ENCODE measurements around the gene TBC1D22A. TPM values are rescaled to one million over a fixed set of nuclear protein-coding genes. Genes with fewer than 3 reads are reported as not detected.

Gene TBC1D22A
- total RNA-seq, 3 donors from 2014 or later = 35.6 to 51.9 (median 41.8) TPM

GRCh38 chr22:46834021-46834737, 71.7 kb downstream of the TBC1D22A start:
- H3K9me3 ChIP-seq = peaks cover 10% of the 10 kb centered on the region
- H3K4me3 ChIP-seq = no peak overlapping the region
- no peak for TF ChIP-seq CTCF (IDR thresholded peaks at IDR 0.05)
- no peaks in the 10 kb centered on the region for H3K4me1 ChIP-seq (ENCODE audit: low read depth)
- DNase-seq = no peak
- no peak for ATAC-seq
- intact Hi-C loops (cut with DNase I, micrococcal nuclease) = no loop called here
- no peaks in the 10 kb centered on the region for H3K36me3 ChIP-seq (ENCODE audit: low read depth)

- no peak for TF ChIP-seq CTCF (IDR thresholded peaks at IDR 0.05)
- H3K9me3 ChIP-seq = peaks cover 10% of the 10 kb centered on the region
- DNase-seq = no peak
- intact Hi-C loops (cut with DNase I, micrococcal nuclease) = no loop called here
- no peak for ATAC-seq
- no peaks in the 10 kb centered on the region for H3K4me1 ChIP-seq (ENCODE audit: low read depth)
- no peaks in the 10 kb centered on the region for H3K36me3 ChIP-seq (ENCODE audit: low read depth)
- H3K4me3 ChIP-seq = no peak overlapping the region
These were observed 72.8 kb downstream of the TBC1D22A start for GRCh38 chr22:46835288-46835687.

GRCh38 chr22:46835693-46836092, 73.2 kb downstream of the TBC1D22A start:
- ATAC-seq (no peak), DNase-seq (no peak)
- Histone ChIP-seq H3K9me3 (peaks cover 10% of the 10 kb centered on the region), H3K36me3 (ENCODE audit: low read depth) (no peaks in the 10 kb centered on the region), H3K4me3 (no peak overlapping the region), H3K4me1 (ENCODE audit: low read depth) (no peaks in the 10 kb centered on the region)
- no peak for TF ChIP-seq CTCF (IDR thresholded peaks at IDR 0.05)
- intact Hi-C loops (cut with DNase I, micrococcal nuclease) = no loop called here

GRCh38 chr22:46841522-46841921, 79.1 kb downstream of the TBC1D22A start:
- ATAC-seq (no peak), DNase-seq (no peak)
- Histone ChIP-seq H3K9me3 (no peaks in the 10 kb centered on the region), H3K4me3 (no peak overlapping the region), H3K4me1 (ENCODE audit: low read depth) (no peaks in the 10 kb centered on the region), H3K36me3 (ENCODE audit: low read depth) (no peaks in the 10 kb centered on the region)
- intact Hi-C loops (cut with DNase I, micrococcal nuclease) = no loop called here
- no peak for TF ChIP-seq CTCF (IDR thresholded peaks at IDR 0.05)

GRCh38 chr22:46842606-46843005, 80.2 kb downstream of the TBC1D22A start:
- intact Hi-C loops (cut with DNase I, micrococcal nuclease) = no loop called here
- Histone ChIP-seq H3K4me3 (no peak overlapping the region), H3K9me3 (no peaks in the 10 kb centered on the region), H3K4me1 (ENCODE audit: low read depth) (no peaks in the 10 kb centered on the region), H3K36me3 (ENCODE audit: low read depth) (no peaks in the 10 kb centered on the region)
- no peak for TF ChIP-seq CTCF (IDR thresholded peaks at IDR 0.05)
- DNase-seq (peak in 1 of 3 donors; percentile 19), ATAC-seq (no peak)
